HepG2 (cell line): ENCODE results near the gene KLF15. TPM values are rescaled to one million over a fixed set of nuclear protein-coding genes. Genes with fewer than 3 reads are reported as not detected.
A peak's percentile ranks its signal among the peaks of the same experiment; 100 is the strongest.

Experiments
- ATAC-seq: fragments of 200-7000 bp; cut with Tn5 transposase; 3 replicates; pipeline ENCODE4 v1.9.1; 2020; ENCODE audit warnings: mild to moderate bottlenecking, moderate library complexity
- BruUV-seq: library from RNA; stranded (reverse); fragments of 400-500 nt; replicated peaks from 2 replicates; lab custom pipeline; 2021; lab: Mats Ljungman, UMichigan
- CTCF ChIA-PET: fragments of 300-600 bp; formaldehyde crosslinking; extraction: SDS; loops from one replicate; lab custom pipeline; 2021; ENCODE audit warnings: low total read pairs, inconsistent platforms, low intra/inter-chr PET ratio; lab: Yijun Ruan, JAX
- POLR2A ChIA-PET: fragments of 350-600 bp; sonication (Branson Sonifier 250); formaldehyde crosslinking; loops from one replicate; lab custom pipeline; 2020; ENCODE audit warnings: antibody characterized with exemption, inconsistent platforms; lab: Yijun Ruan, JAX
- DNase-seq: peaks from one replicate; pipeline ENCODE4 v3.0.0-alpha.2; 2015; ENCODE audit warnings: low spot score
- FAIRE-seq: peaks from 3 replicates; lab custom pipeline; 2011; peaks lifted over from hg19 to GRCh38; lab: Jason Lieb, UNC
- H2AFZ ChIP-seq: one replicate; pipeline ENCODE4 v1.6.1; 2011; ENCODE audit warnings: low read length, inconsistent platforms
- H3K27ac ChIP-seq: fragments of 300-600 bp; 3 replicates; pipeline ENCODE4 v1.8.0; 2011; ENCODE audit warnings: mixed run types, mild to moderate bottlenecking, mixed read lengths, low read length, inconsistent platforms; ENCODE audit not compliant: insufficient read depth; ENCODE audit errors: extremely low read length
- H3K27me3 ChIP-seq, 2 experiments: fragments of 200-600 bp in 1 of 2; 2 replicates in 1 of 2; 3 replicates in 1 of 2; pipeline versions ENCODE4 v1.6.0 to v1.8.0; 2011; ENCODE audit warnings: low read length in 2 of 2, mild to moderate bottlenecking in 2 of 2, moderate library complexity in 2 of 2, inconsistent platforms in 1 of 2; ENCODE audit not compliant: insufficient read depth in 2 of 2, control insufficient read depth in 1 of 2
- H3K36me3 ChIP-seq, 2 experiments: fragments of 200-600 bp in 1 of 2; replicated peaks in 1 of 2; 2 replicates in 1 of 2; 3 replicates in 1 of 2; pipeline versions ENCODE4 v1.5.1 to v1.8.0; 2011; ENCODE audit warnings: low read length in 2 of 2, inconsistent platforms in 1 of 2; ENCODE audit not compliant: insufficient read depth in 2 of 2, control insufficient read depth in 1 of 2
- H3K4me1 ChIP-seq: 2 replicates; pipeline ENCODE4 v1.5.1; 2012; ENCODE audit warnings: low read length, inconsistent platforms; ENCODE audit not compliant: insufficient read depth
- H3K4me2 ChIP-seq: 2 replicates; pipeline ENCODE4 v1.6.0; 2011; ENCODE audit warnings: low read depth, low read length, inconsistent platforms
- H3K4me3 ChIP-seq, 3 experiments: fragments of 200-600 bp in 1 of 3; sonication (generic), shearing (Covaris generic) in 1 of 3; replicated peaks in 1 of 3; 2 replicates each; pipeline ENCODE4 v1.5.1; 2011 to 2016; ENCODE audit warnings: low read length in 3 of 3, inconsistent platforms in 2 of 3, low read depth in 2 of 3, mild to moderate bottlenecking in 2 of 3, control low read depth in 1 of 3, mixed read lengths in 1 of 3; ENCODE audit not compliant: insufficient read depth in 1 of 3
- H3K79me2 ChIP-seq: one replicate; pipeline ENCODE4 v1.6.1; 2011; ENCODE audit warnings: low read length, inconsistent platforms; ENCODE audit not compliant: insufficient read depth
- H3K9ac ChIP-seq: 2 replicates; pipeline ENCODE4 v1.6.0; 2011; ENCODE audit warnings: mild to moderate bottlenecking, low read depth, low read length, inconsistent platforms; ENCODE audit not compliant: insufficient read depth
- H3K9me3 ChIP-seq: 2 replicates; pipeline ENCODE4 v1.5.1; 2012; ENCODE audit warnings: mild to moderate bottlenecking, low read length
- H4K20me1 ChIP-seq: 2 replicates; pipeline ENCODE4 v1.6.0; 2011; ENCODE audit warnings: inconsistent platforms, mild to moderate bottlenecking, low read length, moderate library complexity; ENCODE audit not compliant: insufficient read depth
- ERF ChIP-seq: IDR thresholded peaks from 2 replicates; pipeline ENCODE4 v1.6.1; 2018; ENCODE audit warnings: missing biosample characterization, missing genetic modification reagents
- IRF2 ChIP-seq: IDR thresholded peaks from 2 replicates; pipeline ENCODE4 v1.6.1; 2018; ENCODE audit warnings: missing genetic modification reagents, missing compliant biosample characterization
- PAWR ChIP-seq: sonication (generic); formaldehyde crosslinking; IDR thresholded peaks from 2 replicates; pipeline ENCODE4 v1.4.0; 2020; ENCODE audit warnings: missing genetic modification reagents, mild to moderate bottlenecking, borderline replicate concordance
- SKIL ChIP-seq: sonication (generic); formaldehyde crosslinking; IDR thresholded peaks from 2 replicates; pipeline ENCODE4 v1.8.0; 2022; ENCODE audit warnings: missing genetic modification reagents, mild to moderate bottlenecking, moderate library complexity, borderline replicate concordance
- SNAPC2 ChIP-seq: sonication (generic); formaldehyde crosslinking; IDR thresholded peaks from 2 replicates; pipeline ENCODE4 v1.8.1; 2022; ENCODE audit warnings: mild to moderate bottlenecking, missing genetic modification reagents
- SP2 ChIP-seq: sonication (generic); formaldehyde crosslinking; IDR thresholded peaks from 2 replicates; pipeline ENCODE4 v1.5.1; 2020; ENCODE audit warnings: mild to moderate bottlenecking, missing genetic modification reagents
- TAF1 ChIP-seq: sonication (generic); formaldehyde crosslinking; IDR thresholded peaks from 2 replicates; pipeline ENCODE4 v1.4.0; 2020; ENCODE audit warnings: missing genetic modification reagents
- ZBTB20 ChIP-seq: sonication (generic); formaldehyde crosslinking; IDR thresholded peaks from 2 replicates; pipeline ENCODE4 v1.8.1; 2023; ENCODE audit warnings: missing genetic modification reagents, low read depth, mild to moderate bottlenecking, borderline replicate concordance
- ZNF235 ChIP-seq: sonication (generic); formaldehyde crosslinking; IDR thresholded peaks from 2 replicates; pipeline ENCODE4 v1.8.1; 2023; ENCODE audit warnings: mild to moderate bottlenecking, missing genetic modification reagents, borderline replicate concordance
- ZNF264 ChIP-seq: sonication (generic); formaldehyde crosslinking; IDR thresholded peaks from 2 replicates; pipeline ENCODE4 v1.4.0; 2020; ENCODE audit warnings: missing genetic modification reagents
- ZNF432 ChIP-seq: sonication (generic); formaldehyde crosslinking; IDR thresholded peaks from 2 replicates; pipeline ENCODE4 v1.5.0; 2020; ENCODE audit warnings: missing genetic modification reagents, mild to moderate bottlenecking, borderline replicate concordance
- ZNF496 ChIP-seq: sonication (generic); formaldehyde crosslinking; IDR thresholded peaks from 2 replicates; pipeline ENCODE4 v1.8.1; 2023; ENCODE audit warnings: mild to moderate bottlenecking, moderate library complexity, missing genetic modification reagents; ENCODE audit not compliant: insufficient replicate concordance
- ZNF549 ChIP-seq: sonication (generic); formaldehyde crosslinking; IDR thresholded peaks from 2 replicates; pipeline ENCODE4 v1.5.0; 2020; ENCODE audit warnings: missing genetic modification reagents
- ZNF7 ChIP-seq: IDR thresholded peaks from 2 replicates; pipeline ENCODE4 v1.6.1; 2016; ENCODE audit warnings: missing biosample characterization, missing genetic modification reagents
- WGBS: methylation state at CpG from one replicate; pipeline ENCODE4 v1.1.6; 2017; ENCODE audit warnings: low lambda C conversion rate; 5-methylcytosine and 5-hydroxymethylcytosine counted together
- in situ Hi-C: cut with HindIII; loops from 2 replicates; pipeline ENCODE4 v1.10.0; 2017; ENCODE audit warnings: low pct_unique_long_range_greater_than_20kb; ENCODE audit not compliant: extremely low pct_ligation_motif_present
- intact Hi-C: fragments of 100-400 bp; cut with micrococcal nuclease; formaldehyde crosslinking; loops from one replicate; pipeline ENCODE4 v1.10.0; 2022; ENCODE audit not compliant: unreplicated experiment
- polyA plus RNA-seq, 8 experiments: library from polyadenylated mRNA; depleted of rRNA in 3 of 8; stranded (reverse) in 7 of 8; unstranded in 1 of 8; fragments of >200 nt; fragmentation: Illumina TruSeq in 4 of 8; extraction: Trizol in 4 of 8; gene quantifications; 2 replicates each; pipeline versions ENCODE4 v1.2.1 to v1.2.3, GENCODE V29; 2011 to 2016; ENCODE audit warnings: low read depth in 4 of 8, missing spikeins in 1 of 8, mixed read lengths in 1 of 8; ENCODE audit not compliant: insufficient read depth in 1 of 8
- total RNA-seq, 5 experiments: library from RNA; depleted of rRNA; stranded (reverse); fragments of >200 nt; fragmentation: Illumina TruSeq; extraction: Trizol; gene quantifications; 2 replicates each; pipeline ENCODE4 v1.2.3, GENCODE V29; 2016; ENCODE audit warnings: low read depth in 1 of 5
- TF ChIP-seq, protein P1 (sequence below): sonication (generic); formaldehyde crosslinking; IDR thresholded peaks from 2 replicates; pipeline ENCODE4; 2020; ENCODE audit warnings: missing genetic modification reagents, mild to moderate bottlenecking, borderline replicate concordance

Gene KLF15
- total and polyA plus RNA-seq, 2 of the 13 experiments (the other 11 are each of a cell fraction or from before 2014, with no cell fraction given) = 7.1 to 7.8 TPM

- CTCF ChIA-PET = no interaction called here
These were observed 2.4 kb downstream of the KLF15 start for GRCh38 chr3:126354776-126355175.

DNA sequence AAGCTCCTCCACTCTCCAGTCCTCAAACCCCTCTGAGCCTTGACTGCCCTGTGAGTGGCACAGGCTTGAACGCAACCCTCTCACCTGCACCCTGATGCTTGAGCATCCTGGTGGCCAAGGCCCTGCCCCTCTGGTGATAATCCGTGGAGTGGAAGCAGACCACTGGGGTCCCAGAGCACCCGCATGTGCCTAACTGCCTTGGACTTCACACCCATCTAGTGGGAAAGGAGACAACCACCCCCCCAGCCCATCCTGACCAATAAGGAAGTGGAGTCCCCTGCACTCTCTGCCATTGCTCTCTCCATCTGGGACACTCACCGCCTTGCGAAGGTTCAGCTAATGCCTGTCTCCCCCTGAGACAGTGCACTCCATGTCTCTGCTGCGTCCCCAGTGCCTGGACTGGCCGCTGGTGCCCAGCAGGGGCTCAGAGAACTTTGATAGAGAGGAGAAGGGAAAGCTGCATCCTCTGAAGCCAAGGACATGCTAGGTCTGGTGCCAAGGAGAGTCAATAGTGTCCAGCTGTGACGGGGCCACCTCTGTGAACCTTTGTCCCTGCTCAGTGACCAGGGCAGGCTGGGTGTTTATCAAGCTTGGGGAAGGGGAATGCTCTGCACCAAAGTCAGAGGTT lies 3.4 kb downstream of the KLF15 start:
- in situ Hi-C loops = loop anchor here (25.0 kb wide), 1 partner anchor 217 kb away; no protein-coding TSS in a partner anchor
- Histone ChIP-seq H3K27ac (peak overlapping the region; percentile 75), H3K79me2 (no peaks in the 10 kb centered on the region), H3K36me3 (peaks cover 0 to 1% of the 10 kb centered on the region in 2 experiments; a peak in 2 of 5 replicates), H3K9ac (peak overlapping the region; percentile 17; the same call in 1 of the 2 replicates), H2AFZ (no peak overlapping the region), H3K27me3 (peaks cover 0 to 8% of the 10 kb centered on the region in 2 experiments; a peak in 4 of 5 replicates), H3K4me1 (peaks cover 63% of the 10 kb centered on the region), H3K4me3 (peak overlapping the region in 1 of 3 experiments; percentile 35; a peak in 1 of 6 replicates), H4K20me1 (no peaks in the 10 kb centered on the region), H3K9me3 (no peaks in the 10 kb centered on the region), H3K4me2 (peak overlapping the region; percentile 91)
- intact Hi-C loops = no loop called here
- BruUV-seq = no TSS peak
- ChIA-PET POLR2A (interaction anchor here (1.3 kb wide), 1 partner anchor 12 kb away, joined by 3 read pairs; no protein-coding TSS in a partner anchor), CTCF (no interaction called here)
- WGBS = 42% methylated on average over 2 of the region's 8 CpGs
- ATAC-seq (peak; percentile 12), DNase-seq (peak; percentile 29), FAIRE-seq (peak; percentile 21)
- TF ChIP-seq, protein P1, sequence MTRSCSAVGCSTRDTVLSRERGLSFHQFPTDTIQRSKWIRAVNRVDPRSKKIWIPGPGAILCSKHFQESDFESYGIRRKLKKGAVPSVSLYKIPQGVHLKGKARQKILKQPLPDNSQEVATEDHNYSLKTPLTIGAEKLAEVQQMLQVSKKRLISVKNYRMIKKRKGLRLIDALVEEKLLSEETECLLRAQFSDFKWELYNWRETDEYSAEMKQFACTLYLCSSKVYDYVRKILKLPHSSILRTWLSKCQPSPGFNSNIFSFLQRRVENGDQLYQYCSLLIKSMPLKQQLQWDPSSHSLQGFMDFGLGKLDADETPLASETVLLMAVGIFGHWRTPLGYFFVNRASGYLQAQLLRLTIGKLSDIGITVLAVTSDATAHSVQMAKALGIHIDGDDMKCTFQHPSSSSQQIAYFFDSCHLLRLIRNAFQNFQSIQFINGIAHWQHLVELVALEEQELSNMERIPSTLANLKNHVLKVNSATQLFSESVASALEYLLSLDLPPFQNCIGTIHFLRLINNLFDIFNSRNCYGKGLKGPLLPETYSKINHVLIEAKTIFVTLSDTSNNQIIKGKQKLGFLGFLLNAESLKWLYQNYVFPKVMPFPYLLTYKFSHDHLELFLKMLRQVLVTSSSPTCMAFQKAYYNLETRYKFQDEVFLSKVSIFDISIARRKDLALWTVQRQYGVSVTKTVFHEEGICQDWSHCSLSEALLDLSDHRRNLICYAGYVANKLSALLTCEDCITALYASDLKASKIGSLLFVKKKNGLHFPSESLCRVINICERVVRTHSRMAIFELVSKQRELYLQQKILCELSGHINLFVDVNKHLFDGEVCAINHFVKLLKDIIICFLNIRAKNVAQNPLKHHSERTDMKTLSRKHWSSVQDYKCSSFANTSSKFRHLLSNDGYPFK (CRISPR knock-in tag) = no peak; the same call in 1 of the 2 replicates
- no peak for TF ChIP-seq ZNF432 (CRISPR knock-in tag)
- 0 out of 2 replicates have a peak, but pooled peaks have one; percentile 33 for TF ChIP-seq IRF2 (CRISPR knock-in tag)
- peak; percentile 53; the same call in 1 of the 2 replicates for TF ChIP-seq ZNF264
- TF ChIP-seq ZBTB20 (CRISPR knock-in tag) = no peak
- no peak for TF ChIP-seq TAF1 (CRISPR knock-in tag)
- TF ChIP-seq ZNF235 (CRISPR knock-in tag) = no peak
- TF ChIP-seq SKIL (CRISPR knock-in tag) = peak; percentile 45; the same call in 1 of the 2 replicates
- no peak for TF ChIP-seq SP2

More at GRCh38 chr3:126354776-126355175, 2.4 kb downstream of the KLF15 start:
- 0 out of 2 replicates have a peak overlapping the region, but pooled peaks have one; percentile 31 for H3K9ac ChIP-seq
- ATAC-seq (no peak), DNase-seq (no peak), FAIRE-seq (no peak)
- intact Hi-C loops = no loop called here
- H3K4me2 ChIP-seq = peak overlapping the region; percentile 91
- peak overlapping the region; percentile 75 for H3K27ac ChIP-seq
- 73% methylated on average over 3 of the region's 7 CpGs for WGBS
- H3K4me3 ChIP-seq = no peak overlapping the region
- H3K9me3 ChIP-seq = no peaks in the 10 kb centered on the region
- peaks cover 0 to 1% of the 10 kb centered on the region in 2 experiments; a peak in 2 of 5 replicates for H3K36me3 ChIP-seq
- no peak overlapping the region for H2AFZ ChIP-seq
- H3K27me3 ChIP-seq = peaks cover 0 to 16% of the 10 kb centered on the region in 2 experiments; a peak in 4 of 5 replicates
- POLR2A ChIA-PET = no interaction called here
- no peak for TF ChIP-seq ERF (CRISPR knock-in tag)
- no peak for TF ChIP-seq ZNF496 (CRISPR knock-in tag)
- TF ChIP-seq ZNF549 = no peak
- no peak for TF ChIP-seq SNAPC2 (CRISPR knock-in tag)
- no peak for TF ChIP-seq ZNF7 (CRISPR knock-in tag)
- no peak for TF ChIP-seq PAWR
- H4K20me1 ChIP-seq = no peaks in the 10 kb centered on the region
- H3K4me1 ChIP-seq = peaks cover 60% of the 10 kb centered on the region
- no peaks in the 10 kb centered on the region for H3K79me2 ChIP-seq
- no TSS peak for BruUV-seq
- in situ Hi-C loops = loop anchor here (5.0 to 25.0 kb wide), 2 partner anchors 87 to 217 kb away; no protein-coding TSS in a partner anchor
